CD4-positive, alpha-beta T cell (primary cell): Measurements from ENCODE around the gene IL18RAP. TPM values are rescaled to one million over a fixed set of nuclear protein-coding genes. Genes with fewer than 3 reads are reported as not detected.
A peak's percentile ranks its signal among the peaks of the same experiment; 100 is the strongest.

ENCODE experiments used
- ATAC-seq: fragments of 200-7000 bp; cut with Tn5 transposase; one replicate; pipeline ENCODE4 v1.10.0; 2022; ENCODE audit warnings: mild to moderate bottlenecking; ENCODE audit not compliant: poor library complexity
- CTCF ChIA-PET: fragments of 350-600 bp; sonication (Branson Sonifier 250); formaldehyde crosslinking; loops from one replicate; lab custom pipeline; 2021; ENCODE audit warnings: antibody characterized with exemption, inconsistent platforms; lab: Charles Lee
- POLR2A ChIA-PET: fragments of 350-600 bp; sonication (Branson Sonifier 250); formaldehyde crosslinking; loops from one replicate; lab custom pipeline; 2021; ENCODE audit warnings: antibody characterized with exemption, inconsistent platforms; lab: Charles Lee
- DNase-seq, 14 experiments: peaks; one replicate each; pipeline ENCODE4 v3.0.0-alpha.2; 2013 to 2020; ENCODE audit warnings: mixed read lengths in 2 of 14
- H3K27ac ChIP-seq, 2 donors: one replicate each; pipeline versions ENCODE4 v1.5.1 to v1.7.0; 2013; ENCODE audit warnings: low read length in 2 of 2, low read depth in 1 of 2, mild to moderate bottlenecking in 1 of 2
- H3K27me3 ChIP-seq, 2 experiments: 1 replicate in 1 of 2; 2 replicates in 1 of 2; pipeline versions ENCODE4 v1.6.1 to v1.7.0; 2013; ENCODE audit warnings: low read length in 2 of 2, control low read depth in 1 of 2, mild to moderate bottlenecking in 1 of 2, moderate library complexity in 1 of 2; ENCODE audit not compliant: insufficient read depth in 2 of 2, control insufficient read depth in 1 of 2
- H3K36me3 ChIP-seq: one replicate; pipeline ENCODE4 v1.6.1; 2013; ENCODE audit warnings: low read length, control low read depth; ENCODE audit not compliant: insufficient read depth
- H3K4me1 ChIP-seq: one replicate; pipeline ENCODE4 v1.6.1; 2013; ENCODE audit warnings: low read length, control low read depth; ENCODE audit not compliant: insufficient read depth
- H3K4me3 ChIP-seq: one replicate; pipeline ENCODE4 v1.5.1; 2013; ENCODE audit warnings: mild to moderate bottlenecking, low read length, moderate library complexity
- H3K9me3 ChIP-seq, 2 experiments: 1 replicate in 1 of 2; 2 replicates in 1 of 2; pipeline versions ENCODE4 v1.6.1 to v1.7.0; 2013; ENCODE audit warnings: low read length in 2 of 2, mild to moderate bottlenecking in 2 of 2, control low read depth in 1 of 2, moderate library complexity in 1 of 2; ENCODE audit not compliant: control insufficient read depth in 1 of 2, insufficient read depth in 1 of 2
- H3K27ac Mint-ChIP-seq: one replicate; pipeline ENCODE4 v1.8.0; 2020; ENCODE audit warnings: mixed read lengths
- H3K27me3 Mint-ChIP-seq: one replicate; pipeline ENCODE4 v1.8.0; 2021; ENCODE audit warnings: mixed read lengths
- H3K36me3 Mint-ChIP-seq: one replicate; pipeline ENCODE4 v1.8.0; 2021; ENCODE audit warnings: low read depth, mixed read lengths
- H3K4me1 Mint-ChIP-seq: one replicate; pipeline ENCODE4 v1.8.0; 2021; ENCODE audit warnings: low read depth, mixed read lengths
- H3K4me3 Mint-ChIP-seq: one replicate; pipeline ENCODE4 v1.8.0; 2020; ENCODE audit warnings: mild to moderate bottlenecking, mixed read lengths
- H3K9me3 Mint-ChIP-seq: one replicate; pipeline ENCODE4 v1.8.0; 2020; ENCODE audit warnings: mixed read lengths
- CTCF ChIP-seq: fragments of 200-600 bp; IDR thresholded peaks from one replicate; pipeline ENCODE4 v1.8.0; 2022; ENCODE audit warnings: antibody characterized with exemption, mild to moderate bottlenecking
- intact Hi-C, 2 experiments: fragments of 100-400 bp; cut with DNase I in 1 of 2; cut with micrococcal nuclease in 1 of 2; formaldehyde crosslinking; loops; one replicate each; pipeline versions ENCODE4 v1.15.1 to v1.9.0; 2023 to 2025; cut with DNase I, micrococcal nuclease
- total RNA-seq, 174 experiments: library from RNA in 2 of 174; stranded (reverse) in 2 of 174; gene quantifications; one replicate each; pipeline ENCODE4 v1.2.3 and lab custom pipeline; 2021 to 2026

Gene IL18RAP
- total RNA-seq, 2 experiments from 2014 or later = 2.3 to 2.6 TPM

GRCh38 chr2:102387763-102388546, 35.0 kb upstream of the IL18RAP start:
- no peak overlapping the region for H3K4me3 Mint-ChIP-seq
- no peaks in the 10 kb centered on the region for H3K27me3 Mint-ChIP-seq
- Histone ChIP-seq H3K36me3 (peaks cover 7% of the 10 kb centered on the region), H3K27ac (no peak overlapping the region), H3K9me3 (peaks cover 3 to 14% of the 10 kb centered on the region in 2 experiments), H3K4me3 (no peak overlapping the region), H3K27me3 (no peaks in the 10 kb centered on the region), H3K4me1 (peaks cover 4% of the 10 kb centered on the region)
- intact Hi-C loops = loop anchor here in 1 of 2 experiments (5.0 kb wide), 1 partner anchor 41 kb away; no protein-coding TSS in a partner anchor
- peaks cover 30% of the 10 kb centered on the region for H3K36me3 Mint-ChIP-seq
- no peak for ATAC-seq
- no peak for TF ChIP-seq CTCF
- H3K4me1 Mint-ChIP-seq = peaks cover 15% of the 10 kb centered on the region
- ChIA-PET POLR2A (no interaction called here), CTCF (no interaction called here)
- DNase-seq = no peak
- no peak overlapping the region for H3K27ac Mint-ChIP-seq
- peaks cover 8% of the 10 kb centered on the region for H3K9me3 Mint-ChIP-seq

DNA sequence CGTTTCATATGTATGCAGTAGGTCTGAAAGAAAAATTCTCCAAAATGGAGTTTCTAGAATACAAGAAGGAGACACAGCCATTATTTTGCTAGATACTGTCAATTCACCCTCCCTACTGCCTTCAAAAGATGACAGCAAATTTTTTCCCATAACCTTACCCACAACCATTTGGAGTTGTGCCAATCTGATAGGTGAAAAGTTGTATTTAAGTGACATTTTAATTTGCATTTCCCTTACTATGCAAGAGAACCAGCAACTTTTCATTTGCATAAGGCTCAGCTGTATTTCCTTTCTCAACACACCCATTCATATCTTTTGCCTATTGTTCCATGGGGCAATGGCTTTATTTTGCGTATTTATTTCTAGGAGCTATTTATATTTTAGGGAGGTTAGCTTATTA, 31.4 kb upstream of the IL18RAP start:
- CTCF ChIA-PET = no interaction called here
- H3K9me3 Mint-ChIP-seq = no peaks in the 10 kb centered on the region

DNA sequence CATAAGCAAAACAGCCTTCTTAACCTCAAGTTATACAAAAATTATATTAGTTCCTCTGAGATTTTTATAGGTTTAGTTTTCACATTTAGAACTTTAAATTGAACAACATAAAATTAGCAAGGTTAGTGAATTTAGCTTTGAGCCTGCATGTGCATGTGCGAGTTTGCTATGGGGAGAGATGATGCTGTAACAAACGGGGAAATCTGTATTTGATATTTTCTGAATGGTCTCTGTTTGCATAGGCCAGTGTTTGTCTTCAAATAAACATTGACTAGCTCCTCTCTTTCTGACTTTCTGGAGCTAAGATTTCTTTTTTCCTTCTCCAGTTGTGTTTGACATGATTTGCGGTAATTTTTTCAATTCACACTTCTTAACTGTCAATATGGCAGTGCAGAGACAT, 30.9 kb upstream of the IL18RAP start:
- peaks cover 4% of the 10 kb centered on the region for H3K36me3 ChIP-seq
- H3K27ac ChIP-seq = no peak overlapping the region
- no peak for DNase-seq
- Mint-ChIP-seq H3K4me3 (no peak overlapping the region), H3K36me3 (no peaks in the 10 kb centered on the region), H3K27me3 (no peaks in the 10 kb centered on the region), H3K4me1 (peaks cover 15% of the 10 kb centered on the region), H3K9me3 (no peaks in the 10 kb centered on the region), H3K27ac (no peak overlapping the region)
- H3K9me3 ChIP-seq = no peaks in the 10 kb centered on the region
- CTCF ChIA-PET = no interaction called here
- ATAC-seq = no peak
- POLR2A ChIA-PET = interaction anchor here (1.0 kb wide), 1 partner anchor 51 kb away, joined by 3 read pairs; no protein-coding TSS in a partner anchor
- no peaks in the 10 kb centered on the region for H3K27me3 ChIP-seq
- intact Hi-C loops = no loop called here
- H3K4me3 ChIP-seq = no peak overlapping the region
- peaks cover 4% of the 10 kb centered on the region for H3K4me1 ChIP-seq
- no peak for TF ChIP-seq CTCF

More for the DNA sequence above, 31.4 kb upstream of the IL18RAP start:
- POLR2A ChIA-PET = interaction anchor here (1.0 kb wide), 1 partner anchor 51 kb away, joined by 3 read pairs; no protein-coding TSS in a partner anchor
- no peak overlapping the region for H3K4me3 ChIP-seq
- Mint-ChIP-seq H3K4me3 (no peak overlapping the region), H3K36me3 (no peaks in the 10 kb centered on the region), H3K27me3 (no peaks in the 10 kb centered on the region), H3K4me1 (peaks cover 15% of the 10 kb centered on the region), H3K27ac (no peak overlapping the region)
- no peaks in the 10 kb centered on the region for H3K27me3 ChIP-seq
- intact Hi-C loops = no loop called here
- H3K27ac ChIP-seq = no peak overlapping the region
- ATAC-seq = peak; percentile 68
- TF ChIP-seq CTCF = no peak
- H3K9me3 ChIP-seq = no peaks in the 10 kb centered on the region
- H3K4me1 ChIP-seq = peaks cover 4% of the 10 kb centered on the region
- H3K36me3 ChIP-seq = peaks cover 4% of the 10 kb centered on the region
- DNase-seq = peak in 4 of 14 experiments; percentile 14 to 79 (median 72)
